Prostate gland (tissue), 2 donors: Measurements from ENCODE around the gene FRMD5.

ENCODE experiments used
- CTCF ChIP-seq, 4 experiments: fragments of 200-600 bp in 2 of 4; fragments of 450-650 bp in 2 of 4; sonication (generic) in 2 of 4; IDR thresholded peaks; 1 replicate in 3 of 4; 2 replicates in 1 of 4; pipeline ENCODE4 v1.5.1; 2016 to 2019; ENCODE audit warnings: antibody characterized with exemption in 4 of 4, mild to moderate bottlenecking in 2 of 4, moderate library complexity in 2 of 4
- POLR2A ChIP-seq: fragments of 450-650 bp; IDR thresholded peaks from one replicate; pipeline ENCODE4 v1.6.1; 2016; ENCODE audit warnings: antibody characterized with exemption, mild to moderate bottlenecking
- POLR2AphosphoS5 ChIP-seq: sonication (generic); formaldehyde crosslinking; IDR thresholded peaks from one replicate; pipeline ENCODE4 v1.6.1; 2017; ENCODE audit warnings: antibody characterized with exemption

DNA sequence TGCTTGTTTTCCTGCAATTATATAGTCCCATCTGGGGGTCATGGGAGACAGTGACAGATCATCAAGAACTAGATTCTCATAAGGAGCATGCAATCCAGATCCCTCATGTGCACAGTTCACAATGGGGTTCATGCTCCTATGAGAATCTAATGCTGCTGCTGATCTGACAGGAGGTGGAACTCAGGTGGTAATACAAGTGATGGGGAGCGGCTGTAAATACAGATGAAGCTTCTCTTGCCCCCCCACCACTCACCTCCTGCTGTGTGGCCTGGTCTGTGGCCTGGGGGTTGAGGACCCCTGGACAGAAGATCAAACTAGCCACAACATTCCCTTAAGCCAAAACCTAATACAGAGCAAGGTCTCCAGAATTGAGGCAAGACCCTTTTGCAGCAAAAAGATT lies 207.1 kb downstream of the FRMD5 start:
- TF ChIP-seq POLR2A: no peak
- no peak for TF ChIP-seq POLR2AphosphoS5
- TF ChIP-seq CTCF (IDR thresholded peaks at IDR 0.05): no peak
